Hindlimb muscle (tissue), 1 donor: ENCODE results near the gene IGDCC3. TPM values are rescaled to one million over a fixed set of nuclear protein-coding genes. Genes with fewer than 3 reads are reported as not detected.
A peak's percentile ranks its signal among the peaks of the same experiment; 100 is the strongest.
"Not testable (repeated sequence)": the region's sequence is repeated elsewhere in the genome, so short reads cannot be mapped to it uniquely, and the experiment has no call there.

ENCODE experiments used
- DNase-seq: peaks from one replicate; pipeline ENCODE4 v3.0.0-alpha.2; 2013
- polyA plus RNA-seq: library from polyadenylated mRNA; unstranded; fragments of 120-200 nt; gene quantifications from one replicate; pipeline ENCODE4 v1.2.1, GENCODE V29; 2013; ENCODE audit not compliant: insufficient read length

IGDCC3 gene
- polyA plus RNA-seq, 1 donor = 5.0 TPM

GRCh38 chr15:65368302-65369211, 9.2 kb downstream of the IGDCC3 start:
- peak; percentile 37 for DNase-seq

GRCh38 chr15:65366122-65366892, 11.5 kb downstream of the IGDCC3 start:
- no peak for DNase-seq

- DNase-seq = no peak
Measured at GRCh38 chr15:65365229-65365628, 12.6 kb downstream of the IGDCC3 start.

GRCh38 chr15:65363766-65364165, 14.0 kb downstream of the IGDCC3 start:
- DNase-seq = no peak

DNA sequence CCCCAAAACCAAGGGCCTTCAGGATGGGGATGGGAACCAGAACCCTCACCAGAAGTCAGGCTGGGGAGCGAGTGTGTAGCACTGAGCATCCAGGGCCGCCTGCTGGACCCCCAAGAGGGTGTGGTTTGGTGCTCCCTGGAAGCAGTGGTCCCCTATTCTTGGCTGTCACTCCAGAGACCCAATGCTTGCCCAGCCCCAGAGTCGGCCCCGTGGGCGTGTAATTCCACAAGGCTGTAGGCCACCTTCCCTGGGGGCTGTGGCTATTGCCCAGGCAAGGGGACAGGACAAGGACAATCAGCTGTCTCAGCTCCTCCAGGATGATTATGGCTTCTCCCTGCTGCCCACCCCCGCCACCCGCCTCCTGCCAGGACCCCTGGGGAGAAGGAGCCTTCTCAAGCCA, 14.5 kb downstream of the IGDCC3 start:
- no peak for DNase-seq

DNA sequence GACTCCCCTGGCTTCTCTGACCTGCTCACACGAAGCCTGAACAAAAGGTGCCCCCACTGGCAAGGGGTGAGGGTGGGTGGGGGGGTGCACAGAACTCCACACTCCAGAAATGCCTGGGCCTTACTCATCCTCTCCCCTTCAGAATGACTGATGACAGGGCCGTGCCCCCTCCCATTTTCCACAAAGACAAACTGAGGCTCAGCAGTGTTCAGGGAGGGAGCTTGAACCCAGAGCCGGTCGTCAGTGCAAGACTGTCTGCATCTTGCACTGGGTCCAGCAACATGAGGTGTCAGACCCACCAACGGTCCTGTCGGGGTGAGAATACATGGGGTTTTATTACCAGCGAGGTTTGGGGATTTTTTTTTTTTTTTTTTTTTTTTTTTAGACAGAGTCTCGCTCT, 15.3 kb downstream of the IGDCC3 start:
- DNase-seq = no peak

GRCh38 chr15:65361708-65362459, 15.9 kb downstream of the IGDCC3 start:
- DNase-seq = no peak

DNA sequence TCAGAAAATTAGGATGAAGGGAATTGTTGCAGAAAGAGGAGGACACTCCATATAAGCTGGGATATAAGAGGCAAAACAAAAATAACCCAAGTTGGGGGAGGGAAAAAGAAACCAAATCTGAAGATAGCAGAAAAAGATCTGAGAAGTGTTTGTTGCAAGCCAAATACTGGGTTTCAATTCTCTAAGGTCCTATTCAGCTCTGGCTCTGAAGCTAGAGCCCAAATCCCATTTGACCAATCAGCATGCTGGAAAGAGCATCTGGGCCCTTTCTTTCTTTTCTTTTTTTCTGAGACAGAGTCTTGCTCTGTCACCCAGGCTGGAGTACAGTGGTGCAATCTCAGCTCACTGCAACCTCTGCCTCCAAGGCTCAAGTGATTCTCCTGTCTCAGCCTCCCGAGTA, 17.3 kb downstream of the IGDCC3 start:
- no peak for DNase-seq

DNA sequence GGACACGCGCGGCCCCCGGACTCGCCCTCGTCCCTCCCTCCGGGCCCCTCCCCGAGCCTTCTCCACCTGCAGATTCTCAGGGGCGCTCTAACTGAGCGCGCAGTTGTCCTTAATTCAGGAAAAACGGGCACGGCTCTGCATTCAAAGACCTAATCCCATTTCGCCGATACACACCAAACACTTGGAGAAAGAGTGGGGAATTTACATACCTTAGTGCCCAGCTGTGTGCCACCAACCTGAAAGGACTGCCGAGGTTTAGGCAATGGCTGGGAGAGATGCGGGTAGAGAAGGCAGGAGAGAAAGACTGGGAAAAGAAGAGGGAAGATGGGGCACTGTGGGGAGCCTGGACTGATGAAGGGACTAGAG, 21.8 kb downstream of the IGDCC3 start:
- no peak for DNase-seq

GRCh38 chr15:65355173-65355987, 22.4 kb downstream of the IGDCC3 start:
- DNase-seq = peak; percentile 21

- no peak for DNase-seq
Measured at GRCh38 chr15:65354835-65355172, 23.0 kb downstream of the IGDCC3 start.

- not testable (repeated sequence) for DNase-seq
Measured at GRCh38 chr15:65351972-65352371, 25.8 kb downstream of the IGDCC3 start.

GRCh38 chr15:65349338-65349737, 28.5 kb downstream of the IGDCC3 start:
- no peak for DNase-seq

- DNase-seq = not testable (repeated sequence)
Measured at GRCh38 chr15:65347756-65348155, 30.0 kb downstream of the IGDCC3 start.

DNA sequence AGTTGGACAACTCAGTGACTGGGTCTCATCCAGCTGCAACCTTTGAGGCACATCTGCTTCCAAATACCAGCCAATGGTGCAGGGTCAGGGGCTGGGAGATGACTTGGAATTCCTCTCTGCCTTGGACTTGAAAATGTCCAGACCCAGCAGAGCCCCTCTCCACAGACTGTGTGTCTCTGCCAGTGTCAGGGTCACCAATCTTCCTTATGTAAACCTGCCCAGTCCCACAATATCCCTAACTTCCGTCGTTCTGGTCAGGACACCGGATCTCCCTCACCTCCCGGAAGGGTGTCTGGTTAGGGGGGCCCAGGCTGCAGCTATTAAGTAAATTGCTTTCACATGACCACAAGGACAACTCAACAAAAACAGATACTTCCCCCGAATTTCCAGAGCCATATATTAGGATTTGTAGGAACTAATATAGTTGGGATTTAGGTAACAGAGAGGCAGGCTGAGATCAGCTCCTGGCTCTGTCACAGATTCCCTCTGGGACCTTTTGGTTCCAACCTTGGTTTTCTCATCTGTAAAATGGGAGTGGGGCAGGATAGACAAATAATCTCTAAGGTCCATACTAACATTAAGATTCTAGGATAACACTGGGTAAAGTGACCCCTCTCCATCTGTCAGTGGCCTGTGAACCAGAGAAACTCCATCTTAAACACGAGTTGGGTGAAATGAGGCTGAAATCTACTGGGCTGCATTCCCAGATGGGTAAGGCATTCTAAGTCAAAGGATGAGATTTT, 30.8 kb downstream of the IGDCC3 start:
- DNase-seq = no peak

DNA sequence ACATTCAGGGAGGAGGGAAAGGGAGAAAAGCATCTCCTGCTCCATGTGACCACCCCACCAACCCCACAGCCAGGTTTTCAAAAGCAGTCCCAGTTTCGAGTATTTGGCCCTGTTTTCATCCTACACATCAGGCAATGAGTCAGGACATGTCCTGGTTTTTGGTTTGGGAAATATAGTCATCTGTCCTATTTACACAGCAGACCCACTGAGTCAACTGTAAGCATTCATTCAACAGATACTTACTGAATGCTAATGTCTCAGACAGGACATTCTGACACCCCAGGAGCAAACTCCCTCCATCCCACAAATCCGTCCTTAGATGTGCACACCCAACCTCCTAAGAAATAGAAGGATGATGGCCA, 32.9 kb downstream of the IGDCC3 start:
- DNase-seq = no peak

GRCh38 chr15:65344214-65344913, 33.4 kb downstream of the IGDCC3 start:
- DNase-seq = no peak

DNA sequence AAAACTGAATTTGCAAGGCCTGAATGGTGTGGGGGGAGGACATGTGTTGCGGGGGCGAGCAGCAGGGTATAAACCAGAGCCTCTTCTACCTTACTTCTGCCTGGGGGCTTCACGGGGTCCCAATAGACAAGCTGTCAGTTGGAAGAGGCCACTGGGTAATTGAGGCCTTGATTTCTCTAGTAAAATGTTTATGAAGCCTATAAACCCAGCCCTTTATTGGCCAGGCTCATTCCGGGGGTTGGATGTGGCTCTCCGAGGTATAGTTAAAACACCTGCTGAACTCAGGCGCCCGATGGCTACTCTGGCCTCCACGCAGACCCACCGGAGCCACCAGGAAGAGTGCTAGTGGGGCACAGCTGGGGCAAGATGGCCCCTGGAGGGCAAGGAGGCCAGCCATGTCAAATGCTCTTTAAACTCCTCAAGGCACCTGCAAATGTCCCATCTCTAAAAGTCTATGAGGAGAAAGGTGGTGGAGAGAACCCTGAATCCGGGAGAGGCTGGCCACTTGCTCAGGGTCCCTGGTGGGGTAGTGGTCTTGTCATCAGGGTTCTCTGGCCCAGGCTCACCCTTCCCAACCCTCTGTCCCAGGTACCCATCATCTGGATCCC, 34.3 kb downstream of the IGDCC3 start:
- no peak for DNase-seq

GRCh38 chr15:65342493-65342892, 35.3 kb downstream of the IGDCC3 start:
- no peak for DNase-seq

DNA sequence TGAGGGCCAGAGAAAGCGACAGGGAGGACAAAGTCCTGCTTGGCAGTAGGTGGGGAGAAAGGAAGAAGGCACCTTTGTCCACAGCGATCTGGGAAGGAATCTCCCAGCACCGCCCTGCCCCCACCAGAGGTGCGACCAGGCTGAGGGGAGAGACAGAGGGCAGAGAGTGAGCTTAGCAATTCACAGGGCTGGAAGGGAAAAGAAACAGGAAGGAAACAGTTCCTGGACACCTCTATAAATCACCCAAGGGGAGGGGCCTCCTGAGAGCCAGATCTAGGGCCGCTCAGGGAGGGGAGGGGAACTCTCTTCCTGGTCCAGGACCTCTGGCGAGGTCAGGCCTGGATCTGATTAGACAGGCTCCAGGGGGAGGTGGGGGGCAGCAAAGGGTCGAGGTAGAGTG, 37.9 kb downstream of the IGDCC3 start:
- DNase-seq = no peak

- DNase-seq = no peak
Measured at GRCh38 chr15:65339416-65339815, 38.4 kb downstream of the IGDCC3 start.
